HL-60 (cell line): Measurements from ENCODE around the gene DBF4B.
A peak's percentile ranks its signal among the peaks of the same experiment; 100 is the strongest.

Experiments
- POLR2AphosphoS5 ChIP-seq: IDR thresholded peaks from 2 replicates; pipeline ENCODE4 v1.6.1; 2012; ENCODE audit warnings: low read depth
- TF ChIP-seq, protein P1 (sequence below): IDR thresholded peaks from one replicate; pipeline ENCODE4 v1.5.1; 2011; ENCODE audit warnings: low read length, control low read depth, inconsistent platforms; ENCODE audit not compliant: insufficient read depth

DNA sequence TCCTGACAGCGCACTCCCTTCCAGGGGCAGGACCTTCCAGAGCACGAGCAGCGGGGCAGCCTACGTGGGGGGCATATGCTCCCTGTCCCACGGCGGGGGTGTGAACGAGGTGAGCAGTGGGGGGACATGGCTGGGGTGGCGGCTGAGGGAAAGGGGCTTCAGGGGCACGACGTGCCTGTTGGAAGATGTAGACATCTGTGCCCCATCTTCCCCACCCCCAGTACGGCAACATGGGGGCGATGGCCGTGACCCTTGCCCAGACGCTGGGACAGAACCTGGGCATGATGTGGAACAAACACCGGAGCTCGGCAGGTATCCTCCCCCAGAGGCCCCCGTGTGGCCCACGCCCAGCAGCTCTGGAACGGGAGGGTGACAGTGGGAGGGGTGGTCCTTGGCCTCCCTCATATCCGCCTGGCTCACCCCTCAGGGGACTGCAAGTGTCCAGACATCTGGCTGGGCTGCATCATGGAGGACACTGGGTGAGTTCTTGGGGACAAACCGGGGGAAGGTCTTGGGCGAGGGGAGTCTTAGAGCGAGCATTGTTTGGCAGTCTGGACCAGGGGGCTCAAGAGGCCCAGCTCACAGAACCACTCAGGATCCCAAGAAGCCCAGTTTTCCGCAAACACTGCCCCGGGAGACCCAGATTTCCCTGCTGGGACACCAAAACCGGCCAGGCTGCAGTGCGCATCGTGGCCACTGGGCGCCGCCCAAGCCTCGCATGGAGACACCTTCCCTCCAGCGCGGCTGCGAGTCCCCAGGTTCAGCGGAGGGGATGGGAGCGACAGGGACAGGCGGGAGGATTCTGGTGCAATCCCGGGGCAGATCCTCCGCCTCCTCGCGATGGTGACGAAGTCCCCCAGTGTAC lies 66.0 kb downstream of the DBF4B start:
- TF ChIP-seq, protein P1, sequence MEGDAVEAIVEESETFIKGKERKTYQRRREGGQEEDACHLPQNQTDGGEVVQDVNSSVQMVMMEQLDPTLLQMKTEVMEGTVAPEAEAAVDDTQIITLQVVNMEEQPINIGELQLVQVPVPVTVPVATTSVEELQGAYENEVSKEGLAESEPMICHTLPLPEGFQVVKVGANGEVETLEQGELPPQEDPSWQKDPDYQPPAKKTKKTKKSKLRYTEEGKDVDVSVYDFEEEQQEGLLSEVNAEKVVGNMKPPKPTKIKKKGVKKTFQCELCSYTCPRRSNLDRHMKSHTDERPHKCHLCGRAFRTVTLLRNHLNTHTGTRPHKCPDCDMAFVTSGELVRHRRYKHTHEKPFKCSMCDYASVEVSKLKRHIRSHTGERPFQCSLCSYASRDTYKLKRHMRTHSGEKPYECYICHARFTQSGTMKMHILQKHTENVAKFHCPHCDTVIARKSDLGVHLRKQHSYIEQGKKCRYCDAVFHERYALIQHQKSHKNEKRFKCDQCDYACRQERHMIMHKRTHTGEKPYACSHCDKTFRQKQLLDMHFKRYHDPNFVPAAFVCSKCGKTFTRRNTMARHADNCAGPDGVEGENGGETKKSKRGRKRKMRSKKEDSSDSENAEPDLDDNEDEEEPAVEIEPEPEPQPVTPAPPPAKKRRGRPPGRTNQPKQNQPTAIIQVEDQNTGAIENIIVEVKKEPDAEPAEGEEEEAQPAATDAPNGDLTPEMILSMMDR: peak; percentile 95
- no peak for TF ChIP-seq POLR2AphosphoS5
